Measurements from ENCODE around the gene SUSD1.
"Not testable (repeated sequence)": the region's sequence is repeated elsewhere in the genome, so short reads cannot be mapped to it uniquely, and the experiment has no call there.

SUSD1 gene

GRCh38 chr9:112174222-112174964 lies 704 bp downstream of the SUSD1 start:
- DNase-seq (ENCODE audit: insufficient read length, low spot score) (peak; percentile 92), FAIRE-seq (peak; percentile 55)

GRCh38 chr9:112173489-112174221 lies 1.4 kb downstream of the SUSD1 start:
- DNase-seq (ENCODE audit: insufficient read length, low spot score) (no peak), FAIRE-seq (no peak)

- FAIRE-seq: no peak
Observed at GRCh38 chr9:112170968-112171367, 4.1 kb downstream of the SUSD1 start.

GRCh38 chr9:112170235-112170634 lies 4.9 kb downstream of the SUSD1 start:
- FAIRE-seq (no peak), DNase-seq (ENCODE audit: insufficient read length, low spot score) (no peak)

More at GRCh38 chr9:112170968-112171367, 4.1 kb downstream of the SUSD1 start:
- no peak for DNase-seq (ENCODE audit: insufficient read length, low spot score)

GRCh38 chr9:112169368-112169767 lies 5.7 kb downstream of the SUSD1 start:
- no peak for FAIRE-seq
- no peak for DNase-seq (ENCODE audit: insufficient read length, low spot score)

GRCh38 chr9:112168197-112168596 lies 6.9 kb downstream of the SUSD1 start:
- peak; percentile 14 for FAIRE-seq
- DNase-seq (ENCODE audit: insufficient read length, low spot score): peak; percentile 28

GRCh38 chr9:112166176-112167140 lies 8.6 kb downstream of the SUSD1 start:
- DNase-seq (ENCODE audit: insufficient read length, low spot score) (no peak), FAIRE-seq (no peak)

- DNase-seq (ENCODE audit: insufficient read length, low spot score) (no peak), FAIRE-seq (peak; percentile 68)
Observed at GRCh38 chr9:112162621-112163413, 12.3 kb downstream of the SUSD1 start.

GRCh38 chr9:112159781-112160180 lies 15.3 kb downstream of the SUSD1 start:
- DNase-seq (ENCODE audit: insufficient read length, low spot score) (no peak), FAIRE-seq (no peak)

- no peak for FAIRE-seq
- DNase-seq (ENCODE audit: insufficient read length, low spot score): no peak
Observed at GRCh38 chr9:112158656-112159367, 16.3 kb downstream of the SUSD1 start.

- no peak for DNase-seq (ENCODE audit: insufficient read length, low spot score)
- no peak for FAIRE-seq
Observed at GRCh38 chr9:112157961-112158360, 17.1 kb downstream of the SUSD1 start.

GRCh38 chr9:112157087-112157486 lies 18.0 kb downstream of the SUSD1 start:
- DNase-seq (ENCODE audit: insufficient read length, low spot score): no peak
- no peak for FAIRE-seq

GRCh38 chr9:112149211-112149610 lies 25.9 kb downstream of the SUSD1 start:
- FAIRE-seq (no peak), DNase-seq (ENCODE audit: insufficient read length, low spot score) (no peak)

- FAIRE-seq (peak; percentile 23), DNase-seq (ENCODE audit: insufficient read length, low spot score) (no peak)
Observed at GRCh38 chr9:112145886-112146285, 29.2 kb downstream of the SUSD1 start.

- DNase-seq (ENCODE audit: insufficient read length, low spot score) (no peak), FAIRE-seq (no peak)
Observed at GRCh38 chr9:112144807-112145206, 30.3 kb downstream of the SUSD1 start.

- DNase-seq (ENCODE audit: insufficient read length, low spot score) (no peak), FAIRE-seq (no peak)
Observed at GRCh38 chr9:112142420-112142819, 32.7 kb downstream of the SUSD1 start.

GRCh38 chr9:112140936-112141335 lies 34.2 kb downstream of the SUSD1 start:
- no peak for DNase-seq (ENCODE audit: insufficient read length, low spot score)
- FAIRE-seq: no peak

GRCh38 chr9:112137066-112137465 lies 38.0 kb downstream of the SUSD1 start:
- FAIRE-seq: no peak
- no peak for DNase-seq (ENCODE audit: insufficient read length, low spot score)

GRCh38 chr9:112135706-112136105 lies 39.4 kb downstream of the SUSD1 start:
- FAIRE-seq (no peak), DNase-seq (ENCODE audit: insufficient read length, low spot score) (no peak)

- FAIRE-seq: peak; percentile 67
- DNase-seq (ENCODE audit: insufficient read length, low spot score): not testable (repeated sequence)
Observed at GRCh38 chr9:112133806-112134205, 41.3 kb downstream of the SUSD1 start.
